Measurements from ENCODE around the gene SLC9B2.
A peak's percentile ranks its signal among the peaks of the same experiment; 100 is the strongest.

Gene SLC9B2

GRCh38 chr4:103044183-103044582, 32.4 kb downstream of the SLC9B2 start:
- H3K4me3 ChIP-seq (ENCODE audit: low read depth, low read length), result no peak overlapping the region
- DNase-seq (ENCODE audit: low read depth), result no peak
- TF ChIP-seq CTCF (conservative IDR thresholded peaks at IDR 0.05; ENCODE audit: low read depth, low read length), result no peak

- no peak for TF ChIP-seq CTCF (conservative IDR thresholded peaks at IDR 0.05; ENCODE audit: low read depth, low read length)
- no peak overlapping the region for H3K4me3 ChIP-seq (ENCODE audit: low read depth, low read length)
- DNase-seq (ENCODE audit: low read depth), result no peak
Measured at GRCh38 chr4:103036169-103036568, 40.4 kb downstream of the SLC9B2 start.

GRCh38 chr4:103032574-103032973, 44.0 kb downstream of the SLC9B2 start:
- TF ChIP-seq CTCF (conservative IDR thresholded peaks at IDR 0.05; ENCODE audit: low read depth, low read length), result peak; percentile 87
- peak; percentile 73 for DNase-seq (ENCODE audit: low read depth)

GRCh38 chr4:103030791-103031190, 45.8 kb downstream of the SLC9B2 start:
- no peak for TF ChIP-seq CTCF (conservative IDR thresholded peaks at IDR 0.05; ENCODE audit: low read depth, low read length)
- DNase-seq (ENCODE audit: low read depth), result no peak
- no peak overlapping the region for H3K4me3 ChIP-seq (ENCODE audit: low read depth, low read length)

More at GRCh38 chr4:103032574-103032973, 44.0 kb downstream of the SLC9B2 start:
- no peak overlapping the region for H3K4me3 ChIP-seq (ENCODE audit: low read depth, low read length)

GRCh38 chr4:103029300-103029699, 47.3 kb downstream of the SLC9B2 start:
- no peak overlapping the region for H3K4me3 ChIP-seq (ENCODE audit: low read depth, low read length)
- no peak for DNase-seq (ENCODE audit: low read depth)
- TF ChIP-seq CTCF (conservative IDR thresholded peaks at IDR 0.05; ENCODE audit: low read depth, low read length), result no peak

- DNase-seq (ENCODE audit: low read depth), result peak; percentile 30
- no peak overlapping the region for H3K4me3 ChIP-seq (ENCODE audit: low read depth, low read length)
- TF ChIP-seq CTCF (conservative IDR thresholded peaks at IDR 0.05; ENCODE audit: low read depth, low read length), result no peak
Measured at GRCh38 chr4:103026868-103027267, 49.7 kb downstream of the SLC9B2 start.

GRCh38 chr4:103024996-103025395, 51.6 kb downstream of the SLC9B2 start:
- DNase-seq (ENCODE audit: low read depth), result no peak
- TF ChIP-seq CTCF (conservative IDR thresholded peaks at IDR 0.05; ENCODE audit: low read depth, low read length), result no peak
- H3K4me3 ChIP-seq (ENCODE audit: low read depth, low read length), result no peak overlapping the region

Data from choroid plexus epithelial cell (primary cell).